ENCODE measurements around the gene PRKAR2B. TPM values are rescaled to one million over a fixed set of nuclear protein-coding genes. Genes with fewer than 3 reads are reported as not detected.
A peak's percentile ranks its signal among the peaks of the same experiment; 100 is the strongest.

The PRKAR2B gene
- total RNA-seq, 2 experiments from 2014 or later: 69.0 to 210 TPM

- no peak overlapping the region for H2AFZ ChIP-seq (ENCODE audit: low read length)
- no peak overlapping the region for H3K4me3 ChIP-seq (ENCODE audit: low read depth, low read length, poor library complexity, severe bottlenecking)
- no peak for TF ChIP-seq EZH2phosphoT487 (IDR thresholded peaks at IDR 0.05; ENCODE audit: borderline replicate concordance, low read depth, low read length)
- TF ChIP-seq CTCF (conservative IDR thresholded peaks at IDR 0.05; ENCODE audit: low read length): no peak
- intact Hi-C loops (cut with micrococcal nuclease; ENCODE audit: unreplicated experiment): no loop called here
- no peaks in the 10 kb centered on the region for H3K9me2 ChIP-seq (ENCODE audit: insufficient read depth, low read length)
- no peaks in the 10 kb centered on the region for H3K79me2 ChIP-seq (ENCODE audit: insufficient read depth, low read depth, low read length)
- CTCF ChIA-PET (ENCODE audit: unreplicated experiment): interaction anchor here (1.0 kb wide), 1 partner anchor 12 kb away, joined by 4 read pairs; no protein-coding TSS in a partner anchor
- no peak overlapping the region for H3K4me2 ChIP-seq (ENCODE audit: low read length)
- peaks cover 7% of the 10 kb centered on the region; the same call in 1 of the 2 replicates for H3K36me3 ChIP-seq (ENCODE audit: insufficient read depth, low read length)
- POLR2A ChIA-PET: interaction anchor here (0.7 to 1.8 kb wide), 6 partner anchors 9 to 48 kb away, joined by 3 to 6 read pairs (median 4); no protein-coding TSS in a partner anchor
- peaks cover 7% of the 10 kb centered on the region for H3K4me1 ChIP-seq (ENCODE audit: insufficient read depth, low read length, poor library complexity, severe bottlenecking)
- no peaks in the 10 kb centered on the region for H3K9me3 ChIP-seq (ENCODE audit: low read length)
- no peaks in the 10 kb centered on the region for H4K20me1 ChIP-seq (ENCODE audit: insufficient read depth, low read length)
- H3K27ac ChIP-seq (ENCODE audit: low read depth, low read length, poor library complexity, severe bottlenecking): no peak overlapping the region
- no TSS peak for BruUV-seq (replicated peaks)
- DNase-seq (ENCODE audit: low spot score): no peak
These were observed 164.1 kb downstream of the PRKAR2B start for GRCh38 chr7:107208563-107208962.

GRCh38 chr7:107209565-107209964 is 165.1 kb downstream of the PRKAR2B start:
- POLR2A ChIA-PET: interaction anchor here (0.5 to 1.5 kb wide), 4 partner anchors 14 to 97 kb away, joined by 3 to 6 read pairs (median 4); no protein-coding TSS in a partner anchor
- Histone ChIP-seq H3K79me2 (ENCODE audit: insufficient read depth, low read depth, low read length) (no peaks in the 10 kb centered on the region), H3K4me2 (ENCODE audit: low read length) (no peak overlapping the region), H3K27ac (ENCODE audit: low read depth, low read length, poor library complexity, severe bottlenecking) (no peak overlapping the region), H3K36me3 (ENCODE audit: insufficient read depth, low read length) (peaks cover 7% of the 10 kb centered on the region; the same call in 1 of the 2 replicates), H3K4me1 (ENCODE audit: insufficient read depth, low read length, poor library complexity, severe bottlenecking) (peaks cover 7% of the 10 kb centered on the region), H4K20me1 (ENCODE audit: insufficient read depth, low read length) (no peaks in the 10 kb centered on the region), H3K9me2 (ENCODE audit: insufficient read depth, low read length) (no peaks in the 10 kb centered on the region), H2AFZ (ENCODE audit: low read length) (no peak overlapping the region), H3K4me3 (ENCODE audit: low read depth, low read length, poor library complexity, severe bottlenecking) (no peak overlapping the region), H3K9me3 (ENCODE audit: low read length) (peaks cover 7% of the 10 kb centered on the region; the same call in 1 of the 2 replicates)
- no peak for DNase-seq (ENCODE audit: low spot score)
- CTCF ChIA-PET (ENCODE audit: unreplicated experiment): no interaction called here
- intact Hi-C loops (cut with micrococcal nuclease; ENCODE audit: unreplicated experiment): no loop called here
- TF ChIP-seq EZH2phosphoT487 (IDR thresholded peaks at IDR 0.05; ENCODE audit: borderline replicate concordance, low read depth, low read length) (no peak), CTCF (conservative IDR thresholded peaks at IDR 0.05; ENCODE audit: low read length) (no peak)
- no TSS peak for BruUV-seq (replicated peaks)

- no TSS peak for BruUV-seq (replicated peaks)
- Histone ChIP-seq H4K20me1 (ENCODE audit: insufficient read depth, low read length) (no peaks in the 10 kb centered on the region), H3K36me3 (ENCODE audit: insufficient read depth, low read length) (peaks cover 7% of the 10 kb centered on the region; the same call in 1 of the 2 replicates), H3K4me3 (ENCODE audit: low read depth, low read length, poor library complexity, severe bottlenecking) (no peak overlapping the region), H3K27ac (ENCODE audit: low read depth, low read length, poor library complexity, severe bottlenecking) (no peak overlapping the region), H2AFZ (ENCODE audit: low read length) (no peak overlapping the region), H3K4me1 (ENCODE audit: insufficient read depth, low read length, poor library complexity, severe bottlenecking) (peaks cover 7% of the 10 kb centered on the region), H3K9me2 (ENCODE audit: insufficient read depth, low read length) (no peaks in the 10 kb centered on the region), H3K79me2 (ENCODE audit: insufficient read depth, low read depth, low read length) (no peaks in the 10 kb centered on the region), H3K9me3 (ENCODE audit: low read length) (peaks cover 9% of the 10 kb centered on the region; the same call in 1 of the 2 replicates), H3K4me2 (ENCODE audit: low read length) (no peak overlapping the region)
- ChIA-PET CTCF (ENCODE audit: unreplicated experiment) (no interaction called here), POLR2A (no interaction called here)
- intact Hi-C loops (cut with micrococcal nuclease; ENCODE audit: unreplicated experiment): no loop called here
- TF ChIP-seq EZH2phosphoT487 (IDR thresholded peaks at IDR 0.05; ENCODE audit: borderline replicate concordance, low read depth, low read length): no peak
- no peak for TF ChIP-seq CTCF (conservative IDR thresholded peaks at IDR 0.05; ENCODE audit: low read length)
- peak; percentile 7 for DNase-seq (ENCODE audit: low spot score)
These were observed 165.9 kb downstream of the PRKAR2B start for GRCh38 chr7:107210400-107210799.
